Cerebellar cortex (tissue), 1 donor: Measurements from ENCODE around the gene DGKQ.
"Not testable (repeated sequence)": the region's sequence is repeated elsewhere in the genome, so short reads cannot be mapped to it uniquely, and the experiment has no call there.

Experiments used
- DNase-seq: peaks from one replicate; pipeline ENCODE4 v3.0.0-alpha.2; 2015; ENCODE audit warnings: low spot score

Gene DGKQ

DNA sequence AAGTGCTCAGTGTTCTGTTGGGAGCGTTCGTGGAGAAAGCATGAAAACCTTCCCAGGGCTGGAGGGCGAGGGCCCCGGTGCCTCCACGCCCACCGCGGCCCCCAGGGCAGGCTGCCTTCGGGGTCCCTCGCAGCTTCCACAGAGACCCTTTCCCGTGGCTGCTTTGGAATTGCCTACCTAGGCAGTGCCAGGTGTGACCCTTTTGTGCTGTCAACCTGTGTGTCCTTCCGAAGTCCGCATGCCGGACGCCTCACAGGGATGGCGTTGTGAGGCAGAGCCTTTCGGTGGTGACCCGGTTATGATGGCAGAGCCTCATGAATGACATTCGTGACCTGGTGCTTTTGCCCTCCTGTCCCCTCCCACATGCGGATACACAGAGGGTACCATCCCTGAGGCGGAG is 23.7 kb downstream of the DGKQ start:
- no peak for DNase-seq

DNA sequence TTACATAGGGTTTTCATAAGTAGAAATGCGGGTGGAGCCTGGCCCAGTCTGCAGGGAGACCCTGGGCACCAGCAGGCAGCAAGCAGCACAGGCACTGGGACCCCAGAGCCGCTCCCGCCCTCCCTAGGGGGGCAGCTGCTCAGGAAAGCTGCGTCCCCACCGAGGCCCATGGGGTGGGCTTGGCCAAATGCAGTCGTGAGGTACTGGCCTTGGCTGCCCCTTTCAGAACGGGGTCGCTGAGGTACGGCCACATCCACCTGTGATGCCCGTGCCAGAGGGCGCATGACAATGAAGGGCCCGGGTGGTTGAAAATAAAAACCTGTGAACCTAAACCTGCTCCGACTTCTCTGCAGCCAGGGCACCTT is 24.5 kb downstream of the DGKQ start:
- no peak for DNase-seq

DNA sequence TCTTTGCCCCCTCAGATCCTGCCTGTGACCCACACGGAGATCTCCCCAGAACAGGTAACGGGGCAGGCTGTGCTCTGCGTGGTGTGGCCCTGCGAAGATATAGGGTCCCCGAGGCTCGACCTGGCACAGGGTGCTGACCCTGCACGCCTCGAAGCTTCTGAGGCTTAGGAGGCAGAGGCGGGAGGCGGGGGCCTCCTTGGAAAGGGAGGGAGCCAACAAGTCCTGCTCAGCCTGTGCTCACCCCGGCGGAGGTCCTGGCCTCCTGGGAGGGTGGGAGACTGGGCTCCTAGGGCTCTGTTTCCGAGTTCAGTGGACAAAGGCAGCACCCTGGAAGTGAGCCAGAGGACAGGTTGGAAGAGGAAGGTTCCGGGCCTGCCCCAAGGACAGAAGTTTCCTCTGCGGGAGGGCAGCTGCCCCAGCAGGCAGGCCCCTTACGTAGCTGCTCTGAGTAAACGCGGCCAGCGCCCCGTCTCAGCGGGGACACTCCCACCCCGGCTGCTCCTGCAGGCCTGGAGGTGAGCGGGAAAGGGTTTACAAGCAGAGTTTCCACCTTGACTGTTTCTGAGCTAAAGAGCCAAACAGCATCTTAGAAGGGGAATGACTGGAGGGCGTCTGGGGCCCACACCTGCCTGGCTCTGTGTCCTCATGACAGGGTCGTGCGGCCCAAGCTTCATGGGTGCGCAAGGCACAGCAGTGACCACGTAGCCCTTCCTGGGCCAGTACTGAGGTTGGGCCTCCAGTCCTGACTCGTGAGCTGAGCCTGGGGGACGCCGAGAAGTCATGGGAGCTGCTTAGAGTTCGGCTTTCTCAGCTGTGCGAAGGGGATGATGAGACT is 25.1 kb downstream of the DGKQ start:
- DNase-seq: peak; percentile 66

DNA sequence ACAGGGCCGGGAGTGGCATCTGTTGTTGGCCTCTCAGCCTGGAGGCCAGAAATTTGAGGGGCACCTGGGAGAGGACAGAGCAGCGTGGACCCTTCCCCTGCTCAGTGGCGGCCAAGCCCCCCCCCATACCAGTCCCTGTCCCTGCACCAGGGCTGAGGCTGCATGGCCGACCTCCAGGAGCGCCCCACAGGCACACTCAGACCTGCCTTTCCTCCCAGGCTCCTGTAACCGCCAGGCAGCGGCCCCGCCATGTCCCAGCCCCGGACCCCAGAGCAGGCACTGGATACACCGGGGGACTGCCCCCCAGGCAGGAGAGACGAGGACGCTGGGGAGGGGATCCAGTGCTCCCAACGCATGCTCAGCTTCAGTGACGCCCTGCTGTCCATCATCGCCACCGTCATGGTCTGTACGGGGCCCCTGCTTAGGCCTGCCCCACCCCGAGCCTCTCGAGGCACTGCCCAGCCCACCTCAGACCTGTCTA is 25.8 kb downstream of the DGKQ start:
- no peak for DNase-seq

DNA sequence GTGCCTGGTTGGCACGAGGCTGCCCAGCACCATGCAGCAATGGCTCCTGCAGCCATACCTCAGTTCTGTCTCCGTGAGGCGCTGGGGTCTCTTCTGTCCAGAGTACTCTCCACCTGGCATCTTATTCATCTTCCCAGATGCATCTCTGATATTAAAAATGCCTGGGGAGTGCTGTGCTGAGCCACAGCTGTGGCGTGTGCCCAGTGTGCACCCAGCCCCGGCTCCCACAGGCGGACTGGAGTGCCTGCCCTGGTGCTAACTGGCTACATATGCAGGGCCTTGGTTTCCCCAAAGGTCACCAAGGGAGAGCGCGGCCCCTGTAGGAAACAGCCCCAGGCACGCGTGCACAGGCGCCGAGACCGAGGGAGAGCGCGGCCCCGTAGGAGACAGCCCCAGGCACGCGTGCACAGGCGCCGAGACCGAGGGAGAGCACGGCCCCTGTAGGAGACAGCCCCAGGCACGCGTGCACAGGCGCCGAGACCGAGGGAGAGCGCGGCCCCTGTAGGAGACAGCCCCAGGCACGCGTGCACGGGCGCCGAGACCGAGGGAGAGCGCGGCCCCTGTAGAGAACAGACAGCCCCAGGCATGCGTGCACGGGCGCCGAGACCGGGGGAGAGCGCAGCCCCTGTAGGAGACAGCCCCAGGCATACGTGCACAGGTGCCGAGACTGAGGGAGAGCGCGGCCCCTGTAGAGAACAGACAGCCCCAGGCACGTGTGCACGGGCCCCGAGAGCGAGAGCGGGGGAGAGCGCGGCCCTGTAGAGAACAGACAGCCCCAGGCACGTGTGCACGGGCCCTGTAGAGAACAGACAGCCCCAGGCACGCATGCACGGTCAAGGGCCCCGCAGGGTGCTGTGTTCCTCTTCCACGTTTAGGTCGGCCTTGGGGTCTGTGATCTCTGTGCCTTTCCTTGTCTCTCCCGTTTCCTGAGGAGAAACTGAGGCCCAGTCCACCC is 26.6 kb downstream of the DGKQ start:
- no peak for DNase-seq

DNA sequence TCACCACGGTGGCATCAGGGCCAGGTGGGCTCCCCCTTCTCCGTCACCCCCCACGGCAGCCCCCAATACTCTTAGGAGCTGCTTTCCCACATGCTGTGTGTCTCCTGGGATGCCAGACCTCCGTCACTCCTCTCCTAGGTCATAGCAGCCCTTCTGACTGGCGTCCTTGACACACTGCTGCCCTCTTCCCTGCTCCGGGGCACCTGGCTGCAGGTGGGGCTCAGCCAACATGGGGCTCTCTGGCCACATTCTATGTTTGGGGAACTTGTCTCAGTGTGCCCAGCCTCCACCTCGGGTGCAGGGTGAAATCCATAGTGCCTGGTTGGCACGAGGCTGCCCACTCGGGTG is 27.3 kb downstream of the DGKQ start:
- no peak for DNase-seq

DNA sequence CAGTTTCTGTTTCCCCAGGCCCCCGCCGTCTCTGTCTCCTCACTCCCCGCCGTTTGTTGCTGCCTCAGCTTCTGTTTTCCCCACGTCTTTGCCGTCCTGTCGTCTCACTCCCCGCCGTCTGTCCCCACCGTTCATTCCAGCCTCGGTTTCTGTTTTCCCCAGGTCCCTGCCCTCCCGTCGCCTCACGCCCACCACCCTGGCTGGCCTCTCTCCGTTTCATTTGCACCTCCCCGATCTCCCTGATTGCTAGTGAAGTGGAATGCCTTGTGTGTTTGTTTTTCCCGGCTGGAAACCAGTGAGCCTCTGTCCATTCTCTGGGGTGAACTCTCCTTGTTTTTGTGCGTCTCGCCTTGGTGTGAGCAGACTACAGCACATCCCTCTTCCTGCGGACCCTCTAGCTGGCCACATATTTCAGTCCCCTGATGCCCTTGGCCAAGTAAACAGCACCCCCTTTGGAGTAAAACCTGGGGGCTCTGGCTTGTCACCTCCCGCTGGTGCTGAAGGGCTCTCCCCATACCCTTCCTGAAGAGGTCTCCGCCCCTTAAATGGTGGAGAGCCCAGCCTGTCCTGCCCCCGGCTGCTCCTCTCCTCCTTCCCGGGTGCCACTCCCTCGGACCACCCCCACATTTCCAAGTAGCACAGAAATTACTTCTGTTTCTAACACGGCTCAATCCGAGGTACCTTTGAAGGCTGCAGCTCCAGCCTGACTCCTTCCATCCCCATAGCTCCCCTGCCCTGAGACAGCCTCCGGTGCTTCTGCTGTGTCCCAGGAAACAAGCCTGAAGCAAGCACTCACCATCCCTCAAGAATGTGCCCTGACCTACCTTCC is 27.9 kb downstream of the DGKQ start:
- no peak for DNase-seq

DNA sequence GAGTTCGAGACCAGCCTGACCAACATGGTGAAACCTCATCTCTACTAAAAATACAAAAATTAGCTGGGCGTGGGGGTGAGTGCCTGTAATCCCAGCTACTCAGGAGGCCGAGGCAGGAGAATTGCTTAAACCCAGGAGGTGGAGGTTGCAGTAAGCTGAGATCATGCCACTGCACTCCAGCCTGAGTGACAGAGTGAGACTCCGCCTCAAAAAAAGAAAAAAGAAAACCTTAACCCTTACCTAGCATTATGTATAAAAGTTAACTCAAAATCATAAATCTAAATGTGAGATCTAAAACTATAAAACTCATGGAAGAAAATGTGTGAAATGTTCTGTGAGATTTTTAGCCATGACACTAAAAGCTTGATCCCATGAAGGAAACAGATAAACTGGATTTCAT is 33.9 kb downstream of the DGKQ start:
- DNase-seq: not testable (repeated sequence)

DNA sequence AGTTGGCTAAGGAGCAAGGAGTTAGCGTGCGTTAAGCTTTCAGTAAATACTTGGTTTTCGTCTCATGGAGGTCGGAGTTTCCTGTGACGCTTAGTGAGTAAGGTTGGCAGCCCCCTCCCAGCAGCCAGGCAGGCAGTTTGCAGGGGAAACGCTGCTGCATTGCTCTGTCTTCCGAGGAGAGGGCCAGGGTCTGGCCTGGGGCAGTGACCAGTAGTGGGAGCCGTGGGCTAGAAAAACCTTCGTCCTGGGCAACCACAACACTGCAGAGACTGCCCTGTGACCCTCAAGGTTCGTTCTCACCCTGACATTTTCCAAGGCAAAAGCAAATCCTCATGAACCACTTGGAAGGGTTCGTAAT is 40.7 kb downstream of the DGKQ start:
- DNase-seq: no peak

DNA sequence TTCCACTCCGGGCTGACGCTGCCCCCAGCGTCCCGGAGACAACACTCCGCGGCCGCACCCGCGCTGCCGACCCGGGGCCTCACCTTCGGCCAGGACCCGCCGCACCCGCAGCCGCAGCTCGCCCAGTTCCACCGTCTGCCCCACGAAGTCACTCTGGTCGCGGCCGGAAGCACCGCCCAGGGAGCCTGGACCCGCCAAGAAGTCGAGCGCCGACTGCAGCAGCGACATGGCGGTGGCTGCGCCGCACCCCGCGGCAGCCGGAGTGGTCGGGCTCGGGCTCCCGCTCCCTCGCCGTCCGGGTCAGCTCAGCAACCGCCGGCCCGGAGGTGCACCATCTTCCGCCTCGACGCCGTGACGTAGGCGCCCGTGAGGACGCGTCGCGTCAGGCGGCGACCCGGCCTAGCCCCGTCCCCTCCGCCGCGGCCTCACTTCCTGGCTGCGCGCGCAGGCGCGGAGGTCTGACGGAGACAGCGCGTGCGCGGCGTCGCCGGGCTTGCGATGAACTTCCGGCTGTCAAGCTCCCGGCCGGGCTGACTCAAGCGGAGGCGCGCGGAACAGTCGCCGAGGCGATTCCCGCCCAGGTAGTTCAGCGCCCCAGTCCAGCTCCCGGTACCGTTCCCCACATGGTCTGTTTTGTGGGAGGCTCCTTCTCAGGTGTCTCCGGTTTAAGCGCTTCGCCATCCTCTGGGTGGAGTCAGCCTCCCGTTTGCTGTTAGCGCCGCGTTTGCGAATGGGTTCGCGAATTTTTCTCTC is 41.2 kb downstream of the DGKQ start, which contains the start of the genes GAK and TMEM175:
Gene GAK, minus strand, starts transcription at position 357 of the 753 bp plus-strand sequence. Its CDS starts 129 bp downstream, at position 228.
Gene TMEM175, plus strand, starts transcription at position 501 of the 753 bp plus-strand sequence. CDS start 15,280 bp downstream, outside the sequence.
- DNase-seq: peak; percentile 91

DNA sequence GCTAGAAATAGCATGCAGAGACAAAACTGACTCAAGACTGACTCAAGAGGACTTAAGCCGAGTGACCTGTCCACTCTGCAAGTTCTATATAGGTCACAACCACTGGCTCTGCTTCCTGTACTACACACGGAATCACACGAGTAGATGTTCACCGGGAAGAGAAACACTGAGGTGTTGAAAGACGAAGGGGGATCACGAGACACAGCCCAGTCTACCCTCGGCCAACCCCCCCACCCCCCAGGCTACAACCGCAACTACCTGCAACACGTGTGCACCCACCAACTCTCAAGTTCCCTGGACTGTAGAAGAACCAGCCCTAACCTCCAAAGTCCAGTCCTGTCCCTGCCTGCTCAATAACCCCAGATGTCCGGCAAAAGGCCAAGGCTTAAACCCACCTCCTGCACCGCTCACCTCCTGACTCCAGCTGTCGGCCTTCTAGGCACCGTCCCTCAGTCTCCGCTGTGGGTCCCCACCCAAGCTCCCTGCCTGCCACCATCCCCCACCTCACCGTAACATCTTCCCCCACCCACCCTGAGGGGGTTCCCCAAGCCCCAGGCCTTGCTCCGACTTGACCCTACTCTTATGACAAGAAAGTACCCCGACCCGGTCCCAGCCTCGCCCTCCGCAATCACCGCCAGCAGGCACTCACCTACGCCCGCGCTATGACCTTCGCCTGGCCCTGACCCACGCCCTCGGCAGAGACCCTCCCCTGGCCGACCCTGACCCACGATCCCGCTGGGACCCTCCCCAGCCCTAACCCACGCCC is 42.0 kb downstream of the DGKQ start:
- no peak for DNase-seq

DNA sequence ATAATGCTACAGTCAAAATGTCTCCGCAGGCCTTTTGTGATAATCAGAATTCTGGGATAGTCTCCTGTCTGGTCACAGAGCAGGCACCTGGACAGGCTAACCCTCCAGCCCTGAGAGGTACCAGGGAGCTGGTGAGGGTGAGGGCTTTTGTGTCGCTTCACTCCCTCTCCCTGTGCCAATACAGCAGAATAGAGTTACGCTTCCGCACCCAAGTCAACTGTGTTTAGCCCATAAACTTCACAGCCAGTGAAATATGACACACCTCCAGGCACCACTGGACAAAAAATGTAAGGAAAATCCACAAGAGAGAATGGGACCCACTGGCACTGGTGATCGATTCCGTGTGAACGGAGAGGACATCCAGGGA is 42.6 kb downstream of the DGKQ start:
- DNase-seq: no peak

DNA sequence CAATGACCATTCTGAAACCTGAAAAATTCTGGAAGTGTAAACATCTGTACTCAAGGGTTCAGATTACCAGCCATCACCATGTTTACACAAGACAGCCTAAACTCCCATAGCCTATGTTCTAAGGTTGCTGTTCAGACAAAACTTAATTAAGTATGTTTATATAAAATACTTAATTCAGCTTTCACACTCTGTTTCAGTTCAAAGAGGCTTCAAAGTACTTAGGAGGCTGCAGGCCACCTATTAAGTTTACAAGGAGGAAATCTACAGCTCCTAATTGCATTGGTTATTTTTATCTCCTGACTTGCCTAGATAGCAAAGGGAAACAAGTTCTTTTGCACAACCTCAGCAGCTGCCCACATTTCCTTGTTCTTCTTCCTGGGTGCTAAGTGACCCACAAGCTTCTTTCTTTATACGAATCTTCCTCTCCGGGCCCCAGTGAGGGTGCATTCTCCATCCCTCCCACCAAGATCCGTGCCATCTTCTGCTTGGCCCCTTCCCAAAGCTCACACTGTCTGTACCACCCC is 43.3 kb downstream of the DGKQ start:
- DNase-seq: no peak

DNA sequence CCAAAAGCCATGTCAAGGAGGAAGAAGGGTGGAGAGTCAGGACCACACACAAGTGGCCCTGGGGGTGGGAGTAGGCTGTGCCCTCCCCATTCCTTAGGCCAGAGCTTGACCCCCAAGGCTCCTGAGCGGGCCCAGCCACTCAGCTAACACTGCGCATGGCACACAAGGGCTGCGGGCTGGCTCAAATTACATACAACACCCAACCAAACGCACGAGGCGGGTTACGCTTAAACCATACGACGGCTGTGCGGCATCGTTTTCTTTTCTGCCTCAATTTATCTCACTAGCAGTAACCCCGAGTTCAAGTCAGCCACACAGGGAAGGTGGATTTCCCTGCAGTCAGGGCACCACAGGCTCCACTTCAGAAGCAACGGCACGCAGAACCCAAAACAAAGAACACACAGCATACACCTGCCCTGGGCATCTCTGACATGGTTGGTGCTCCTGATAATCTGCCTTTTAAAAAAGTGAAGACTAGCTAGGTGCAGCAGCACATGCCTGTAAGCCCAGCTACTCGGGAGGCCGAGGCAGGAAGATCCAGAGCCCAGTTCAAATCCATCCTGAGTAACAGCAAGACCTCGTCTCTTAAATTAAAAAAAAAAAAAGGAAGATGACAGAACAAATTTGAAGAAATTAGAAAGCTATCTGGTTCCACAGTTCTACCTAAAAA is 44.1 kb downstream of the DGKQ start:
- DNase-seq: no peak

DNA sequence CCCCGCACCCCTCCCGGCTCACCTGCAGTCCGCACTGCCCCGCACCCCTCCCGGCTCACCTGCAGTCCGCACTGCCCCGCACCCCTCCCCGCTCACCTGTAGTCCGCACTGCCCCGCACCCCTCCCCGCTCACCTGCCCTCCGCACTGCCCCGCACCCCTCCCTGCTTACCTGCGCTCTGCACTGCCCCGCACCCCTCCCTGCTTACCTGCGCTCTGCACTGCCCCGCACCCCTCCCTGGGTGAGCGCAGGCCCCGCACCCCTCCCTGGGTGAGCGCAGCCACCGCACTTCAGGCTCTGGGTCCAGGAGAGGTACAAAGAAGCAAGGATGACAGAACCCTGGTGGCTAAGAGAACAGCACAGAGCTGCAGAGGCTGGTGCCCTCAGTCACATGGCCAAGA is 45.8 kb downstream of the DGKQ start:
- DNase-seq: not testable (repeated sequence)

DNA sequence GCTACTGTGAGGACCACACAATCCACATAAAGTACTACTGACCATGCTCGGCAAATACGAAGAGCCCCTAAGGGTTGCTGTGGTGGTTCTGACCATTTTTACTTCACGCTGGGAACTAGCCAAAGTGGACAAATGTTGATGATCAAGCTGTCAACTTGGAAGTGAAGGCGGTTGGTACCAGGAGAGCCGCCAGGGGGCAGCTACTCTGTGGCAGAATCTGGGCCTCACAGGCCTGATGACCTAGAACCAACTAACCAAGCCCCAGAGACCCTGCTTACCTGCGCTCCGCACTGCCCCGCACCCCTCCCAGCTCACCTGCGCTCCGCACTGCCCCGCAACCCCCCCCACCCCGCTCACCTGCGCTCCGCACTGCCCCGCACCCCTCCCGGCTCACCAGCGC is 46.8 kb downstream of the DGKQ start:
- peak; percentile 65 for DNase-seq

DNA sequence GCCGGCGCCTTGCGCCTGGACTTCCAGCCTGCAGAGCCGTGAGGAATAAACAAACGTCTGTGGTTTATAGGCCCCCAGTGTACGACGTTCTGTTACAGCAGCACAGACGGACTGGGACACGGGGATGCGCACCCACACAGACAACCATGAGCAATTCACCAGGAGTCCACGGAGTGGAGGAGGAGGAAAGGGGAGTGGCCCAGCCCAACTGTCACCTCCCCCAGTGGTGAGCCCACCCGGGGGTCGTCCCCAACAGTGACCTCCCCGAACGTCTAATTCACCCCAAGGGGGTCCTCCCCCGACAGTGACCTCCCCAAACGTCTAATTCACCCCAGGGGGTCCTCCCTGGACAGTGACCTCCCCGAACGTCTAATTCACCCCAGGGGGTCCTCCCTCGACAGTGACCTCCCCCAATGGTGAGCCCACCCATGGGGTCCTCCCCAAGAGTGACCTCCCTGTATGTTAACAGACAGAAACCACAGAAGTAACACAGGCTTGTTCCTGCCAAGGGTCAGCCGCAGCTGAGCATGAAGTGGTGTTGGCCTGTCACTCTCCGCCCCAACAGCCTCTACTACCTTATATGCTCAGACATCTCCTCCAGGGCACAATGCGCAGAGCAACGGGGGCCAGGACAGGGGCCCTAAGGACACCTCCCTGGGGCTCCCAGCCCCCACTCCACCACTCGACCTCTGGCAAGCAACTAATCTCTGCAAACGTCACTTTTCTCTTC is 47.4 kb downstream of the DGKQ start:
- DNase-seq: no peak

DNA sequence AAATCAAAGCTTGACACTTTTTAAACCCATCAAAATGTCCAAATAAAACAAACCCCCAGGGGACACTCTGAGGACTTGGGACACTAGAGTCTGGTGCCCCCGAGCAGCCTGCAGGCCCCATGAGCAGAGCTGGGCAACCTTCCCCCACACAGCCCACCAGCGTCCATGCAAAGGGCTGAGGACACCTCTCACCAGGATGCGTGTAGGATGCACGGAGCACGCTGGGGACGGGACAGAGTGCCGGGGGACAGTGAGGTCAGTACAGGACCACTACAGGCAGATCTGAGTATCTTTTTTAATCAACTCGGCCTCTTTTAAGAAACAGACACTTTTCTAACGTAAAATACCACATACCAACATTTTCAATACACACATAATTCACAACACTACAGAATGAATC is 48.2 kb downstream of the DGKQ start:
- no peak for DNase-seq
